ENCODE results near the gene OPA1.
A peak's percentile ranks its signal among the peaks of the same experiment; 100 is the strongest.

Gene OPA1

GRCh38 chr3:193711166-193711485 lies 118.1 kb downstream of the OPA1 start:
- no peak for DNase-seq

- no peak for DNase-seq
Observed at GRCh38 chr3:193711523-193711963, 118.5 kb downstream of the OPA1 start.

- DNase-seq = no peak
Observed at GRCh38 chr3:193711964-193712598, 119.1 kb downstream of the OPA1 start.

GRCh38 chr3:193712938-193713337 lies 119.9 kb downstream of the OPA1 start:
- DNase-seq = no peak

- no peak for DNase-seq
Observed at GRCh38 chr3:193714523-193715137, 121.6 kb downstream of the OPA1 start.

GRCh38 chr3:193716150-193716549 lies 123.1 kb downstream of the OPA1 start:
- DNase-seq = no peak

- DNase-seq = no peak
Observed at GRCh38 chr3:193719735-193720134, 126.7 kb downstream of the OPA1 start.

- DNase-seq = no peak
Observed at GRCh38 chr3:193720169-193720568, 127.2 kb downstream of the OPA1 start.

- DNase-seq = no peak
Observed at GRCh38 chr3:193722566-193722965, 129.6 kb downstream of the OPA1 start.

GRCh38 chr3:193727089-193727488 lies 134.1 kb downstream of the OPA1 start:
- DNase-seq = no peak

GRCh38 chr3:193728429-193729087 lies 135.6 kb downstream of the OPA1 start:
- no peak for DNase-seq

GRCh38 chr3:193729088-193729465 lies 136.1 kb downstream of the OPA1 start:
- DNase-seq = no peak

- no peak for DNase-seq
Observed at GRCh38 chr3:193729601-193730000, 136.6 kb downstream of the OPA1 start.

GRCh38 chr3:193730511-193730910 lies 137.5 kb downstream of the OPA1 start:
- DNase-seq = no peak

GRCh38 chr3:193730976-193731375 lies 138.0 kb downstream of the OPA1 start:
- DNase-seq = no peak

- DNase-seq = no peak
Observed at GRCh38 chr3:193731656-193732055, 138.6 kb downstream of the OPA1 start.

- no peak for DNase-seq
Observed at GRCh38 chr3:193732391-193732790, 139.4 kb downstream of the OPA1 start.

- DNase-seq = no peak
Observed at GRCh38 chr3:193732827-193733226, 139.8 kb downstream of the OPA1 start.

GRCh38 chr3:193734737-193735366 lies 141.8 kb downstream of the OPA1 start:
- DNase-seq = no peak

- DNase-seq = no peak
Observed at GRCh38 chr3:193735850-193736249, 142.8 kb downstream of the OPA1 start.

- DNase-seq = no peak
Observed at GRCh38 chr3:193736616-193737015, 143.6 kb downstream of the OPA1 start.

- no peak for DNase-seq
Observed at GRCh38 chr3:193737191-193737751, 144.3 kb downstream of the OPA1 start.

- no peak for DNase-seq
Observed at GRCh38 chr3:193742628-193743027, 149.6 kb downstream of the OPA1 start.

- DNase-seq = peak; percentile 15
Observed at GRCh38 chr3:193743702-193744047, 150.7 kb downstream of the OPA1 start.
